Endothelial cell of umbilical vein (primary cell): ENCODE results near the gene APBA2.

ENCODE experiments used
- CTCF ChIP-seq, 2 donors: IDR thresholded peaks; 1 replicate in 1 of 2; 2 replicates in 1 of 2; pipeline ENCODE4 v1.5.1; 2011; ENCODE audit warnings: low read length in 2 of 2, mild to moderate bottlenecking in 2 of 2, moderate library complexity in 2 of 2, control low read depth in 1 of 2, inconsistent platforms in 1 of 2, low read depth in 1 of 2; ENCODE audit not compliant: insufficient read depth in 1 of 2; ENCODE audit errors: extremely low read depth in 1 of 2
- EZH2 ChIP-seq: IDR thresholded peaks from 2 replicates; pipeline ENCODE4 v1.6.1; 2012; ENCODE audit warnings: borderline replicate concordance, low read depth, mild to moderate bottlenecking, moderate library complexity, low read length, inconsistent platforms; ENCODE audit not compliant: severe bottlenecking
- FOS ChIP-seq: IDR thresholded peaks from 2 replicates; pipeline ENCODE4 v1.6.1; 2011; ENCODE audit warnings: mild to moderate bottlenecking, low read length, moderate library complexity, borderline replicate concordance; ENCODE audit not compliant: insufficient read depth
- GATA2 ChIP-seq: IDR thresholded peaks from 2 replicates; pipeline ENCODE4 v1.7.0; 2011; ENCODE audit warnings: low read depth, mild to moderate bottlenecking, moderate library complexity, mixed read lengths, low read length; ENCODE audit not compliant: insufficient read length, insufficient read depth
- MAX ChIP-seq: IDR thresholded peaks from 2 replicates; pipeline ENCODE4 v1.6.1; 2011; ENCODE audit not compliant: insufficient read depth, insufficient read length
- MYC ChIP-seq: IDR thresholded peaks from one replicate; pipeline ENCODE4 v1.6.1; 2011; ENCODE audit warnings: mild to moderate bottlenecking, low read depth, low read length
- POLR2A ChIP-seq: IDR thresholded peaks from 2 replicates; pipeline ENCODE4 v1.6.1; 2012; ENCODE audit warnings: low read depth, mild to moderate bottlenecking, control low read depth, low read length
- POLR2AphosphoS5 ChIP-seq: IDR thresholded peaks from 2 replicates; pipeline ENCODE4 v1.6.1; 2012; ENCODE audit warnings: low read depth, mild to moderate bottlenecking, control low read depth, low read length, moderate library complexity; ENCODE audit not compliant: insufficient read depth

DNA sequence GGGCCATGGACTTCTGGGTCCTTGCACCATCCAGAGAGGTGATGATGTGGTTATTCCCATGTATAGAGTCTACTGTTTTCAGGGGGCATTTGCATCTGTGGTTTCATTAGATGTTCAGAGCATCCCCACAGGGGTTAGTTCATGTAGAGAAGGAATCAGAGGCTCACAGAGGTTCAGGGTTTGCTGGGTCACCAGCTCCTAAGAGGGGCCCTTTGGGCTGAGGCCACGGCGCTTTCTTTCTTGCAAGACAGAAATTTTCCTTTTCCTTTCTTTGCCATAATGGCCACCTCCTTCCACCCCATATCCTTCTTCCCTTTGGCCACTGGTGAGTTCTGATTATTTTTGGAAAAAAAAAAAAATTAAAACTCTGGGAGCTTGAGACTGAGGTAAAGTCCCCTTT lies 62.3 kb downstream of the APBA2 start:
- TF ChIP-seq CTCF (IDR thresholded peaks at IDR 0.05; ENCODE audit: extremely low read depth in 1 of 2, insufficient read depth in 1 of 2, low read depth in 1 of 2, low read length in 2 of 2) (no peak), POLR2A (no peak), FOS (no peak), GATA2 (no peak), POLR2AphosphoS5 (no peak), EZH2 (no peak), MAX (no peak), MYC (no peak)
